Esophagus (tissue), 2 donors: Measurements from ENCODE around the gene MTA3. TPM values are rescaled to one million over a fixed set of nuclear protein-coding genes. Genes with fewer than 3 reads are reported as not detected.
"Not testable (repeated sequence)": the region's sequence is repeated elsewhere in the genome, so short reads cannot be mapped to it uniquely, and the experiment has no call there.

ENCODE experiments used
- H3K27ac ChIP-seq, 2 donors: one replicate each; pipeline ENCODE4 v1.5.1; 2013; ENCODE audit warnings: low read depth in 2 of 2, mild to moderate bottlenecking in 2 of 2, inconsistent platforms in 1 of 2, low read length in 1 of 2, moderate library complexity in 1 of 2
- H3K27me3 ChIP-seq, 2 donors: one replicate each; pipeline ENCODE4 v1.6.1; 2013; ENCODE audit warnings: low read length in 2 of 2, control low read depth in 1 of 2, mild to moderate bottlenecking in 1 of 2; ENCODE audit not compliant: insufficient read depth in 2 of 2, control insufficient read depth in 1 of 2
- H3K36me3 ChIP-seq, 2 donors: one replicate each; pipeline ENCODE4 v1.6.1; 2013; ENCODE audit warnings: low read length in 1 of 2; ENCODE audit not compliant: control insufficient read depth in 2 of 2, insufficient read depth in 2 of 2
- H3K4me1 ChIP-seq, 2 donors: one replicate each; pipeline ENCODE4 v1.6.1; 2013; ENCODE audit warnings: low read length in 1 of 2; ENCODE audit not compliant: control insufficient read depth in 2 of 2, insufficient read depth in 2 of 2
- H3K4me3 ChIP-seq, 2 donors: one replicate each; pipeline ENCODE4 v1.5.1; 2013; ENCODE audit warnings: low read length in 2 of 2, mild to moderate bottlenecking in 2 of 2, low read depth in 1 of 2, moderate library complexity in 1 of 2
- H3K9me3 ChIP-seq, 2 donors: one replicate each; pipeline ENCODE4 v1.6.1; 2013; ENCODE audit warnings: mild to moderate bottlenecking in 2 of 2, low read depth in 1 of 2, low read length in 1 of 2, moderate library complexity in 1 of 2; ENCODE audit not compliant: control insufficient read depth in 2 of 2, insufficient read depth in 1 of 2
- WGBS, 2 donors: extraction: QIAGEN DNeasy Blood & Tissue Kit; methylation state at CpG; one replicate each; pipeline ENCODE4 v1.1.7; 2013; 5-methylcytosine and 5-hydroxymethylcytosine counted together
- polyA plus RNA-seq, 2 donors: library from polyadenylated mRNA; stranded (reverse); fragments of 200-250 nt; gene quantifications; one replicate each; pipeline ENCODE4 v1.2.3, GENCODE V29; 2013
- donor health status: healthy with polysubstance abuse.
- donor health status: Bipolar disorder and iron deficiency.

The MTA3 gene
- polyA plus RNA-seq, 2 donors = 31.7 to 55.3 TPM

DNA sequence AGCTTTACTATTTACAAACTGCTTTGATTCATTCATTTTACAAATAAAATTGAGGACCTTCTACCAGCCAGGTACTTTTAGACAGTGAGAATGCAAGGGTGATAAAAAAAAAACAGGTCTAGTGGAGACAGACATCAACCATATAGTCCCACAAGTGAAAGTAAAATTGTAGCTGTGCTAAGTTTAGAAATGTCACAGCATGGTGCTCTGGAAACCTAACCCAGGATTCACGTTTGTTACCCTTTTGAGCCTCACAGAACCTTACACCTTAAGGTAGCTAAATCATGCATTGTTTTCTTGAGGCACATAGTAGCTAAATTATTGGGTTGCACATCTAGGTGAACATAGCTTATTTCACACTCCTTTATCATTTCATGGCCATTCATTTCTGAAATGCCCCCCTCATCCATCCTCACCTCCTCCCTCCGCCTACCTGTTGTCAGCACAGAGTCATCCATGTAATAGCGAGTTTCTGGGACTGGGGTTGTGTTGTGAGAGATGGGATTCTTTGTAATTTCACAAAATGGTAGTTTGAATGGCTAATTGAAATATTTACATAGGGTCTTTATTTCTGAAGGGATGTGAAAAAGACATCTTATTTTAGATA lies 7.1 kb downstream of the MTA3 start:
- 82 to 86% methylated on average over 3 of the region's 3 CpGs for WGBS, 2 donors
- no peak overlapping the region for H3K27ac ChIP-seq
- peaks cover 6 to 8% of the 10 kb centered on the region in 2 donors for H3K36me3 ChIP-seq
- H3K9me3 ChIP-seq = no peaks in the 10 kb centered on the region
- no peaks in the 10 kb centered on the region for H3K4me1 ChIP-seq
- H3K27me3 ChIP-seq = no peaks in the 10 kb centered on the region
- no peak overlapping the region for H3K4me3 ChIP-seq

DNA sequence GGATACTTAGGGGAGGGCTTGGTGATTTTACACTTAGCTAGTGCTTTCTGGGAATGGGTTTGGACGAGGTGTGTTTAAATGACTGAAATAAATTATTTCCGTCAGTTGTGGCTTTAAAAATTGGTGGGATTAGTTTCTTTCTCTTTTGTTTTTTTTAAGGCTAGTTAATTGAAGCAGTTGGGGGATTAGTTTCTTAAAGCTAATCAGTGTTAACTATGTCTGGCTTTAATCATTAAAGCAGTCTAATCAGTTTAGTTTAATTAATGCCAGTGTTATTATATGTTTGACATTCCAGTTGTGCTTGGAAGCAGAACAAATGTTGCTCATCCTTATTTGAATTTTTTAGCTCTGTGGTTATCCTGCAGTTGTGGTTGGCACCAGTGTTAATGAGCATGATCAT lies 10.2 kb downstream of the MTA3 start:
- 71% methylated on average over 2 of the region's 2 CpGs for WGBS, 2 donors
- no peaks in the 10 kb centered on the region for H3K4me1 ChIP-seq
- H3K4me3 ChIP-seq = no peak overlapping the region
- H3K36me3 ChIP-seq = peaks cover 6 to 8% of the 10 kb centered on the region in 2 donors
- no peaks in the 10 kb centered on the region for H3K27me3 ChIP-seq
- no peaks in the 10 kb centered on the region for H3K9me3 ChIP-seq
- H3K27ac ChIP-seq = no peak overlapping the region

DNA sequence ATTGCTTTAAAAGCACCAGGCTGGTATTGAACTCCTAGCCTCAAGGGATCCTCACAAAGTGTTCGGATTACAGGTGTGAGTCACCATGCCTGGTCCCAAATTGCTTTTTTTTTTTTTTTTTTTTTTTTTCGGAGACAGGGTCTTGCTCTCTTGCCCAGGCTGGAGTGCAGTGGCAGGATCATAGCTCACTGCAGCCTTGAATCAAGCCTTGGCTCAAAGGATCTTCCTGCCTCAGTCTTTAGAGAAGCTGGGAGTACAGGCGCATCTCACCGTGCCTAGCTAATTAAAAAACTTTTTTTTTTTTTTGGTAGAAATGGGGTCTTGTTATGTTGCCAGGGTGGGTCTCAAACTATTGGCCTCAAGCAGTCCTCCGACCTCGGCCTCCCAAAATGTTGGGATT lies 12.8 kb downstream of the MTA3 start:
- H3K27me3 ChIP-seq = no peaks in the 10 kb centered on the region
- no peaks in the 10 kb centered on the region for H3K4me1 ChIP-seq
- 94 to 96% methylated on average over 6 of the region's 6 CpGs for WGBS, 2 donors
- no peak overlapping the region for H3K27ac ChIP-seq
- peaks cover 3 to 8% of the 10 kb centered on the region in 2 donors for H3K36me3 ChIP-seq
- no peaks in the 10 kb centered on the region for H3K9me3 ChIP-seq
- no peak overlapping the region for H3K4me3 ChIP-seq

DNA sequence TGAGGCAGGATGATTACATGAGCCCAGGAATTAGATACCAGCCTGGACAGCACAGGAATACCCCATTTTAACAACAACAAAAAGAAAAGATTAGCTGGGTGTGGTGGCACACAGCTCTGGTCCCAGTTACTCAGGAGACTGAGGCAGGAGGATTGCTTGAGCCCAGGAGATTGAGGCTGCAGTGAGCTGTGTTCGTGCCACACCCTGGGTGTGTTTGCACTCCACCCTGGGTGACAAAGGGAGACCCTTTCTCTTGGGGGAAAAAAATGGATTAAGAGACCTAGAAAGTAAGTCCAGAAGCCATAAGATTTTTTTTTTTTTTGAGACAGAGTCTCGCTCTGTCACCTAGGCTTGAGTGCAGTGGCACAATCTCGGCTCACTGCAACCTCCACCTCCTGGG lies 16.2 kb downstream of the MTA3 start:
- not testable (repeated sequence) for H3K27ac ChIP-seq, H3K4me1 ChIP-seq, H3K9me3 ChIP-seq, H3K36me3 ChIP-seq, H3K4me3 ChIP-seq, H3K27me3 ChIP-seq
- WGBS, 2 donors = 100% methylated on average over 3 of the region's 3 CpGs

DNA sequence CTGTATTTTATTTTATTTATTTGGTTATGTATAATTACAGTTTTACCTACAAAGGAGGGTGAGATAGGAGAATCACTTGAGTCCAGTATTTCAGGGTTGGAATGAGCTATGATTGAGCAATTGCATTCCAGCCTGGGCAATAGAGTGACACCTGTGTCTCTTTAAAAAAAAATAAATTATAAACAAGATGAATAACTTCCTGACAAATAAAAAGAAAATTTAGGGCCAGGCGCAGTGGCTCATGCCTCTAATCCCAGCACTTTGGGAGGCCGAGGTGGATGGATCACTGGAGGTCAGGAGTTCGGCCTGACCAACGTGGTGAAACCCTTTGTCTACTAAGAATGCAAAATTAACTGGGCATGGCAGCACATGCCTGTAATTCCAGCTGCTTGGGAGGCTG lies 17.3 kb downstream of the MTA3 start:
- no peaks in the 10 kb centered on the region for H3K4me1 ChIP-seq
- 87 to 90% methylated on average over 4 of the region's 4 CpGs for WGBS, 2 donors
- H3K27ac ChIP-seq = no peak overlapping the region
- no peaks in the 10 kb centered on the region for H3K27me3 ChIP-seq
- no peaks in the 10 kb centered on the region for H3K36me3 ChIP-seq
- no peak overlapping the region for H3K4me3 ChIP-seq
- no peaks in the 10 kb centered on the region for H3K9me3 ChIP-seq

DNA sequence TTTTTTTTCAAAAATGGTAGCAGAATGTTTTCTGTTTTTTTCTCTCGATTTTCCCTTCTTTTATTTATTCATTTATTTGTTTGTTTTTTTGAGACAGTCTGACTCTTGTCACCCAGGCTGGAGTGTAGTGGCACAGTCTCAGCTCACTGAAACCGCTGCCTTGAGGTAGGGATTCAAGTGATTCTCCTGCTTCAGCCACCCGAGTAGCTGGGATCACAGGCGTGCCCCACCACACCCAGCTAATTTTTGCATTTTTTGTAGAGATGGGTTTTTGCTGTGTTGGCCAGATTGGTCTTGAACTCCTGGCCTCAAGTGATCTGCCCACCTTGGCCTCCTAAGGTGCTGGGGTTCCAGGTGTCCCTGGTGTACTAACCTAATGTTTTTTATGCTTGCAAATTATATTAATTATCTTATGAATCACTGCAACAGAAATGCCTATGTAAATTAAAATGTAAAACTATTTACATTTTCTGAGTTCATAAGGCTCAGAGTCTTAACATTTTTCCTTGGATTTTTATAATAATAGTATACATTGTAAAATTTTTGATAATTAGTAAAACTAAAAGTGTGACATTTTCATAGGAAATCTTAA lies 19.2 kb downstream of the MTA3 start:
- Histone ChIP-seq H3K9me3 (no peaks in the 10 kb centered on the region), H3K27ac (no peak overlapping the region), H3K4me1 (no peaks in the 10 kb centered on the region), H3K4me3 (no peak overlapping the region), H3K27me3 (no peaks in the 10 kb centered on the region), H3K36me3 (no peaks in the 10 kb centered on the region)
- WGBS, 2 donors = 96 to 98% methylated on average over 4 of the region's 4 CpGs

DNA sequence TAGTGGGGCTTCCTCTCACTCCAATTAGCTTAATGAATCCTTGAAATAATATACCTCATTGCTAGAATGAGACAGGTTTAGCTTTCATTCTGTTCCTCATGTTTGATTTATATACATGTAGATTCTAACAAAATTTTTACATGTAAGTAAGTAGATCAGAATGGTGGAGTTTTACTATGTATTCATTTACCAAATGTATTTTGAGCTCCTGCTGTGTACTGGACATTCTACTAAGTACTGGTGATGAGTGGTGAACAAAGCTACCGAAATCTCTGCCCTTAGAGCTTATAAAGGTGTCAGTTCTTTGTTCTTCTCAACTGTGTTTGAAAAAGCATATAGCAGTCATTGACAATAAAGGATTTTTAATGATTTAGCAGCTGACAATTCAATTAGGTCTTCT lies 19.7 kb downstream of the MTA3 start:
- Histone ChIP-seq H3K27ac (no peak overlapping the region), H3K36me3 (no peaks in the 10 kb centered on the region), H3K27me3 (no peaks in the 10 kb centered on the region), H3K4me1 (no peaks in the 10 kb centered on the region), H3K4me3 (no peak overlapping the region), H3K9me3 (no peaks in the 10 kb centered on the region)
- WGBS, 2 donors = 88 to 93% methylated on average over 1 of the region's 1 CpG

DNA sequence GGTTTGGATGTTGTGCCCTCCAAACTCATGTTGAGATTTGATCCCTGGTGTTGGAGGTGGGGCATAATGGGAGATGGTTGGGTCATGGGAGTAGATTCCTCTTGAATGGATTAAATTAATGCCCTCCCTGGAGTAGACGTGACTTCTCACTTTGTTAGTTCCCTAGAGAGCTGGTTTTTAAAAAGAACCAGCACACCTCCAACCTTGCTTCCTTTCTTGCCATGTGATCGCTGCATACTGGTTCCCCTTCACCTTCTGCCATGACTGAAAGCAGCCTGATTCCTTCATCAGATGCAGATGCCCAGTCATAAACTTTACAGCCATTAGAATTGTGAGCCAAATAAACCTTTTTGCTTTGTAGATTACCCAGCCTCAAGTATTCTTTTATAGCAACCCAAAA lies 21.7 kb downstream of the MTA3 start:
- 87 to 90% methylated on average over 2 of the region's 2 CpGs for WGBS, 2 donors
- Histone ChIP-seq H3K36me3 (no peaks in the 10 kb centered on the region), H3K27ac (no peak overlapping the region), H3K4me3 (no peak overlapping the region), H3K27me3 (no peaks in the 10 kb centered on the region), H3K4me1 (no peaks in the 10 kb centered on the region), H3K9me3 (no peaks in the 10 kb centered on the region)

DNA sequence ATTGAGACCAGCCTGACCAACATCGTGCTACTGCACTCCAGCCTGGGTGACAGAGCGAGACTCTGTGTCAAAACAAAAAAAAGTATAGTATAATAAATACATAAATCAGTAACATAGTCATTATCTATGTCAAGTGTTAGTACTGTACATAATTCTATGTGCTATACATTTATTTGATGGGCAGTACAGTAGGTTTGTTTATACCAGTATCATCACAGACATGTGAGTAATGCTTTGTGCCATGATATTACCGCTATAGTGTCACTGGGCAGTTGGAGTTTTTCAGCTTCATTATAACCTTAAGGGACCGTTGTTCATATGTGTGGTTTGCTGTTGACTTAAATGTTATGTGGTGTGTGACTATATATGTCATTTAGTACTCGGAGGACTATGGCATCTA lies 24.9 kb downstream of the MTA3 start:
- no peak overlapping the region for H3K4me3 ChIP-seq
- H3K27me3 ChIP-seq = no peaks in the 10 kb centered on the region
- no peak overlapping the region for H3K27ac ChIP-seq
- no peaks in the 10 kb centered on the region for H3K9me3 ChIP-seq
- no peaks in the 10 kb centered on the region for H3K36me3 ChIP-seq
- 87 to 93% methylated on average over 5 of the region's 5 CpGs for WGBS, 2 donors
- no peaks in the 10 kb centered on the region for H3K4me1 ChIP-seq

DNA sequence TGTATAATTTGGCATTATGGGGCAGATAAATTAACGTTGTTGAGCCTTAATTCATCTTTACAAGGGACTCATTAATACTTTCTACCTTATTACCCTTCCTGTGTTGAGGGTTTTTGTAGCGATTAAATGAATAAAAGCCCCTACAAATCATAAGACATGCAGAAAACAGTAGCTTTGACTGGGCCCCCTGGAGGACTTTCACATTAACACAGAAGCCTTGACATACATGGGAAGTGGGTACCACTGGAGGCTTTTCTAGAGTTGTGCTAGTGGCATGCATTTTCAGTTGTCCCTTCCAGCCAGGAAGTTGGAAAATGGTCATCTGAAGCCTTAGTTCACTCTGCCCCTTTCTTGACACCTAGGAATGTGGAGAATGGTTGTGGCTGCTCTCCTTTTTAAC lies 30.2 kb downstream of the MTA3 start:
- Histone ChIP-seq H3K4me3 (no peak overlapping the region), H3K36me3 (peaks cover 0 to 4% of the 10 kb centered on the region in 2 donors), H3K4me1 (no peaks in the 10 kb centered on the region), H3K9me3 (no peaks in the 10 kb centered on the region), H3K27ac (no peak overlapping the region), H3K27me3 (no peaks in the 10 kb centered on the region)
- WGBS, 2 donors = 81 to 88% methylated on average over 2 of the region's 2 CpGs
